ENCODE results near the gene TF.

Gene TF

GRCh38 chr3:133804896-133805295 is 58.7 kb downstream of the TF start:
- H3K79me2 ChIP-seq (ENCODE audit: low read length), result peaks cover 37% of the 10 kb centered on the region
- no peak overlapping the region for H3K9ac ChIP-seq (ENCODE audit: low read length)
- no peaks in the 10 kb centered on the region for H3F3A ChIP-seq (ENCODE audit: insufficient read depth, low read length)
- no peaks in the 10 kb centered on the region for H3K9me3 ChIP-seq (replicated peaks; ENCODE audit: insufficient read depth, low read length)
- H3K4me3 ChIP-seq (ENCODE audit: low read length), result peak overlapping the region; percentile 82
- H4K20me1 ChIP-seq (ENCODE audit: insufficient read depth, low read length), result no peaks in the 10 kb centered on the region
- no peak overlapping the region for H3K27ac ChIP-seq (ENCODE audit: low read length)
- TF ChIP-seq EZH2phosphoT487 (IDR thresholded peaks at IDR 0.05; ENCODE audit: low read length), result no peak
- DNase-seq, result no peak
- peak overlapping the region; percentile 89 for H3K4me2 ChIP-seq (ENCODE audit: low read depth, low read length)
- peaks cover 15% of the 10 kb centered on the region for H3K4me1 ChIP-seq (ENCODE audit: low read length)
- no peaks in the 10 kb centered on the region for H3K9me2 ChIP-seq (replicated peaks; ENCODE audit: insufficient read depth, low read length)
- peaks cover 10% of the 10 kb centered on the region for H3K36me3 ChIP-seq (replicated peaks; ENCODE audit: insufficient read depth, low read length)
- no peaks in the 10 kb centered on the region for H3K27me3 ChIP-seq (replicated peaks; ENCODE audit: insufficient read depth, low read length)
- H2AFZ ChIP-seq (ENCODE audit: low read length), result peak overlapping the region; percentile 97

DNA sequence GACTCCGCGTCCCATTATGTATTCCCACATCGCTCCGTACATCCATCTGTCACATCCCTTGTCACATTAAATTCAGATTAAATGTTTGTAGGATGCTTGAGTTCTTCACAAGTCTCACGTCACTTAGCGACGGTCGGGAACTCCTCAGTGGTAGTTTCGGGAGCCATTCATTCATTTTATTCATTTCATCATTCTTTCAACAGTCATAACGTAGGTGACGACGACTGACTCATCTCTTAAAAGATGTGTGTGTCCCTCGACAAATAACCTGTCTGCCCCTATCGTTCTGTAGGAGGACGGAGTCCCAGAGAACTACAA is 59.1 kb downstream of the TF start:
- Histone ChIP-seq H3K27ac (ENCODE audit: low read length) (no peak overlapping the region), H3K9me2 (replicated peaks; ENCODE audit: insufficient read depth, low read length) (no peaks in the 10 kb centered on the region), H3K9ac (ENCODE audit: low read length) (no peak overlapping the region; the same call in 1 of the 2 replicates), H4K20me1 (ENCODE audit: insufficient read depth, low read length) (no peaks in the 10 kb centered on the region), H3F3A (ENCODE audit: insufficient read depth, low read length) (no peaks in the 10 kb centered on the region), H3K9me3 (replicated peaks; ENCODE audit: insufficient read depth, low read length) (no peaks in the 10 kb centered on the region), H3K4me2 (ENCODE audit: low read depth, low read length) (peak overlapping the region; percentile 89), H3K4me1 (ENCODE audit: low read length) (peaks cover 15% of the 10 kb centered on the region), H3K79me2 (ENCODE audit: low read length) (peaks cover 41% of the 10 kb centered on the region), H3K36me3 (replicated peaks; ENCODE audit: insufficient read depth, low read length) (peaks cover 10% of the 10 kb centered on the region), H2AFZ (ENCODE audit: low read length) (peak overlapping the region; percentile 97), H3K4me3 (ENCODE audit: low read length) (peak overlapping the region; percentile 82), H3K27me3 (replicated peaks; ENCODE audit: insufficient read depth, low read length) (no peaks in the 10 kb centered on the region)
- no peak for TF ChIP-seq CTCF (IDR thresholded peaks at IDR 0.05; ENCODE audit: low read length)
- no peak for TF ChIP-seq EZH2 (optimal IDR thresholded peaks at IDR 0.05; ENCODE audit: low read depth, low read length)
- no peak for TF ChIP-seq EZH2phosphoT487 (IDR thresholded peaks at IDR 0.05; ENCODE audit: low read length)
- DNase-seq, result no peak

GRCh38 chr3:133805702-133806475 is 59.7 kb downstream of the TF start, which contains the start of gene SRPRB:
SRPRB (plus strand) TSS chr3:133805815; CDS start chr3:133805849, 34 bp downstream.
- H2AFZ ChIP-seq (ENCODE audit: low read length), result peak within 1 kb of the TSS; percentile 97
- H3K27ac ChIP-seq (ENCODE audit: low read length), result peak within 1 kb of the TSS; percentile 47

GRCh38 chr3:133812872-133813271 is 66.7 kb downstream of the TF start:
- TF ChIP-seq EZH2phosphoT487 (IDR thresholded peaks at IDR 0.05; ENCODE audit: low read length) (no peak), EZH2 (optimal IDR thresholded peaks at IDR 0.05; ENCODE audit: low read depth, low read length) (no peak)
- H3K9me3 ChIP-seq (replicated peaks; ENCODE audit: insufficient read depth, low read length), result no peaks in the 10 kb centered on the region
- H3K9ac ChIP-seq (ENCODE audit: low read length), result no peak overlapping the region
- no peaks in the 10 kb centered on the region for H4K20me1 ChIP-seq (ENCODE audit: insufficient read depth, low read length)
- no peaks in the 10 kb centered on the region for H3F3A ChIP-seq (ENCODE audit: insufficient read depth, low read length)
- no peaks in the 10 kb centered on the region for H3K9me2 ChIP-seq (replicated peaks; ENCODE audit: insufficient read depth, low read length)
- H3K27me3 ChIP-seq (replicated peaks; ENCODE audit: insufficient read depth, low read length), result no peaks in the 10 kb centered on the region
- H3K4me1 ChIP-seq (ENCODE audit: low read length), result 0 out of 2 replicates have a peak, but pooled peaks cover 7% of the 10 kb centered on the region
- H3K4me3 ChIP-seq (ENCODE audit: low read length), result no peak overlapping the region
- H3K27ac ChIP-seq (ENCODE audit: low read length), result no peak overlapping the region
- no peak for DNase-seq
- peaks cover 38% of the 10 kb centered on the region for H3K79me2 ChIP-seq (ENCODE audit: low read length)
- peaks cover 17% of the 10 kb centered on the region; the same call in 1 of the 2 replicates for H3K36me3 ChIP-seq (replicated peaks; ENCODE audit: insufficient read depth, low read length)
- H2AFZ ChIP-seq (ENCODE audit: low read length), result no peak overlapping the region
- no peak overlapping the region for H3K4me2 ChIP-seq (ENCODE audit: low read depth, low read length)

More at GRCh38 chr3:133805702-133806475, 59.7 kb downstream of the TF start, which contains the start of gene SRPRB:
- TF ChIP-seq EZH2 (optimal IDR thresholded peaks at IDR 0.05; ENCODE audit: low read depth, low read length), result no peak
- peaks cover 18% of the 10 kb centered on the region for H3K4me1 ChIP-seq (ENCODE audit: low read length)
- peaks cover 42% of the 10 kb centered on the region for H3K79me2 ChIP-seq (ENCODE audit: low read length)
- no peaks in the 10 kb centered on the region for H3K9me2 ChIP-seq (replicated peaks; ENCODE audit: insufficient read depth, low read length)
- H3K27me3 ChIP-seq (replicated peaks; ENCODE audit: insufficient read depth, low read length), result no peaks in the 10 kb centered on the region
- no peaks in the 10 kb centered on the region for H4K20me1 ChIP-seq (ENCODE audit: insufficient read depth, low read length)
- peak; percentile 96 for DNase-seq
- H3K4me2 ChIP-seq (ENCODE audit: low read depth, low read length), result peak within 1 kb of the TSS; percentile 89
- H3K9me3 ChIP-seq (replicated peaks; ENCODE audit: insufficient read depth, low read length), result no peaks in the 10 kb centered on the region
- peak within 1 kb of the TSS; percentile 82 for H3K4me3 ChIP-seq (ENCODE audit: low read length)
- H3F3A ChIP-seq (ENCODE audit: insufficient read depth, low read length), result no peaks in the 10 kb centered on the region
- H3K9ac ChIP-seq (ENCODE audit: low read length), result peak within 1 kb of the TSS; percentile 82
- H3K36me3 ChIP-seq (replicated peaks; ENCODE audit: insufficient read depth, low read length), result peaks cover 10% of the 10 kb centered on the region
